Body of pancreas (tissue), 4 donors: ENCODE measurements around the gene WDR75.

ENCODE experiments used
- POLR2A ChIP-seq, 3 donors: fragments of 450-650 bp; IDR thresholded peaks; one replicate each; pipeline ENCODE4 v1.6.1; 2016; ENCODE audit warnings: antibody characterized with exemption in 3 of 3, mild to moderate bottlenecking in 2 of 3
- TF ChIP-seq, protein P1 (sequence below), 7 experiments: fragments of 450-650 bp in 4 of 7; fragments of 200-600 bp in 3 of 7; sonication (generic) in 3 of 7; IDR thresholded peaks; one replicate each; pipeline ENCODE4 v1.5.1; 2016 to 2019; ENCODE audit warnings: antibody characterized with exemption in 7 of 7

DNA sequence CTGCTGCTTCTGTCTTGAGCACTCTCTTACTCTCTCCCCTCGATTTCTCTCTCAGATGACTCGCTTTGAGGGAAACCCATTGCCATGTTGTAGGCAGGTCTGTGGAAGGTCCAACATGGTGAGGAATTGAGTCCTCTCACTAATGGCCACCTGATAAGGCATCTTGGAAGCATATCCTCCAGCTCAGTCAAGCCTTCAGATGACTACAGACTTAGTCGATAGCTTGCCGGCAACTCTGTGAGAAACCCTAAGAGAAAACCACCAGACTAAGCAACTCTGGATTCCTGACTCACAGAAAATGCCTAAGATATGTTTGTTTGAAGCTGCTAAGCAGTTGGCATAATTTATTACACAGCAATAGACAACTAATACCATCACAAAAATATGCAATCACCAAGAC, 51.2 kb downstream of the WDR75 start:
- no peak for TF ChIP-seq POLR2A (IDR thresholded peaks at IDR 0.05)
- TF ChIP-seq, protein P1, sequence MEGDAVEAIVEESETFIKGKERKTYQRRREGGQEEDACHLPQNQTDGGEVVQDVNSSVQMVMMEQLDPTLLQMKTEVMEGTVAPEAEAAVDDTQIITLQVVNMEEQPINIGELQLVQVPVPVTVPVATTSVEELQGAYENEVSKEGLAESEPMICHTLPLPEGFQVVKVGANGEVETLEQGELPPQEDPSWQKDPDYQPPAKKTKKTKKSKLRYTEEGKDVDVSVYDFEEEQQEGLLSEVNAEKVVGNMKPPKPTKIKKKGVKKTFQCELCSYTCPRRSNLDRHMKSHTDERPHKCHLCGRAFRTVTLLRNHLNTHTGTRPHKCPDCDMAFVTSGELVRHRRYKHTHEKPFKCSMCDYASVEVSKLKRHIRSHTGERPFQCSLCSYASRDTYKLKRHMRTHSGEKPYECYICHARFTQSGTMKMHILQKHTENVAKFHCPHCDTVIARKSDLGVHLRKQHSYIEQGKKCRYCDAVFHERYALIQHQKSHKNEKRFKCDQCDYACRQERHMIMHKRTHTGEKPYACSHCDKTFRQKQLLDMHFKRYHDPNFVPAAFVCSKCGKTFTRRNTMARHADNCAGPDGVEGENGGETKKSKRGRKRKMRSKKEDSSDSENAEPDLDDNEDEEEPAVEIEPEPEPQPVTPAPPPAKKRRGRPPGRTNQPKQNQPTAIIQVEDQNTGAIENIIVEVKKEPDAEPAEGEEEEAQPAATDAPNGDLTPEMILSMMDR (IDR thresholded peaks at IDR 0.05), result no peak
